Measurements from ENCODE around the gene MACROD2.
"Not testable (repeated sequence)": the region's sequence is repeated elsewhere in the genome, so short reads cannot be mapped to it uniquely, and the experiment has no call there.

Gene MACROD2

DNA sequence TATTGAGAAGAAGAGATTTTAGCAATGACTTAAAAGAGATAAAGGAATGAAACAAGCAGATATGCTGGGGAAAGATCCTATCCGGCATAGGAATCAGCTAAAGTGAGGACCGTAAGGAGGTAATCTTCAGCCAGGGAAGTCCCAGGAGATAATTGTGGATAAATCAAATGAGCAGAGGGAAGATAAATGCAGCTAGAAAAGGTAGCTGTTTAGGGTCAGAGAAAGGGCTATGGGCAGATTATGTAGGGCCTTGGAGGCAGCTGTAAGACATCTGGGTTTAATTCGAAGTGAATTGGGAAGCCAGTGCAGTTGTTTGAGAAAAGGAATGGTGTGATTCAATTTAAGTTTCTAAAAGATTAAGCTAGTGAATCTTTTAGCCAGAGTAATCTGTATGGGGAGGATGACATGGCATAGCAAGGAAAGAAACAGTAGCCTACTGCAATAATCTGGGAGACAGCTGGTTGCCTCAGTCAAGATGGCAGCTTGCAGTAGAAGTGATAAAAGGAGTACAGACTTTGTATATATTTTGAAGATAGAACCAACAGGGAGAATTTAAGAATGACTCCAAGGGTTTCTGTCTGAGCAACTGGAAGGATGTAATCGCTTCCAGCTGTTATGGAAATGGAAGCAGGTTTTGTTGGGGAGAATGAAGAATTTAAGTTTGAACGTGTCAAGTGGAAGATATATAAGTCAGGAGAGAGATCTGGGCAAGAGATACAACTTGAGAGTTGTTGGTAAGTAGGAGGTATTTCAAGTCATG is 894.4 kb downstream of the MACROD2 start:
- DNase-seq: no peak

DNA sequence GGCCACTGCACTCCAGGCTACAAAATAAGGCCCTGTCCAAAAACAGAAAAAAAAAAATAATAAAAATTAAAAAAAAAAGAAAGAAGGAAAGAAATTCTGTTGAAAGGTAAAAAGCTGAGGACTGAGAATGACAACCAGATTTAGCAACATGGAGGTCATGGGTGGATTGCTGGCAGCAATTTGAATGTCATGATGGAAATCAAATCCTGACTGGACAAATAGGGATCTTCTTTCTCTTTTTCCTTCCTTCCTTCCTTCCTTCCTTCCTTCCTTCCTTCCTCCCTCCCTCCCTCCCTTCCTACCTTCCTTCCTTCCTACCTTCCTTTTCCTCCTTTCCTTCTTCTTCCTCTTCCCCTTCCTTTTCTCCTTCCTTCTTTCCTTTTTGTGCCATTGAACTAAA is 895.4 kb downstream of the MACROD2 start:
- DNase-seq: no peak

DNA sequence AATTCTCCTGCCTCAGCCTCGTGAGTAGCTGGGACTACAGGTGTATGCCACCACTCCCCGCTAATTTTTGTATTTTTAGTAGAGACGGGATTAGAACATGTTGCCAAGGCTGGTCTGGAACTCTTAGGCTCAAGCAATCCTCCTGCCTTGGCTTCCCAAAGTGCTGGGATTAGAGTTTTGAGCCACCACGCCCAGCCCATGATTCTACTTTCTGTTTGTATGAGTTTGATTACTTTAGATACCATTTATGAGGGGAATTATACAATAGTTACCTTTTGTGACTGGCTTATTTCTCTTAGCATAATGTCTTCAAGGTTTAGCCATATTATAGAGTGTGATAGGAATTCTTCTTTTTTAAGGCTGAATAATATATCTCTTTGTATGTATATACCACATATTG is 897.5 kb downstream of the MACROD2 start:
- DNase-seq: no peak

DNA sequence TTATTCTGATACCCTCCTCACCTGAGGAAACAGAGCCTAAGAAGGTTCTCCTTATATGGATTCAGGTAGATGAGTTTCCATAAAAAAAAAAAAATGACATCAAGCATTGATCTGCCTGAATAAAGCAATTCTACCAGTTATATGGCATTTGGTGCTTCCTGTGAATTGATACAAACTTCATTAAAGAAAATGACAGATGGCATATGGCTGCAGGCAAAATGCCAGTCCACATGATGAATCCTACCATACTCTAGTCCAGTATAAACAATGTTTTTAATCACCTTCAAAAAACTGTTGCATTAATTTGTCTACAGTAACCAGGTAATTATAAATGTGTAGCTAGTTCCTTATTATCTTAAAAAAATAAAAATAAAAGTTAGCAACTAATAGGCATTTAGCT is 901.3 kb downstream of the MACROD2 start:
- DNase-seq: no peak

DNA sequence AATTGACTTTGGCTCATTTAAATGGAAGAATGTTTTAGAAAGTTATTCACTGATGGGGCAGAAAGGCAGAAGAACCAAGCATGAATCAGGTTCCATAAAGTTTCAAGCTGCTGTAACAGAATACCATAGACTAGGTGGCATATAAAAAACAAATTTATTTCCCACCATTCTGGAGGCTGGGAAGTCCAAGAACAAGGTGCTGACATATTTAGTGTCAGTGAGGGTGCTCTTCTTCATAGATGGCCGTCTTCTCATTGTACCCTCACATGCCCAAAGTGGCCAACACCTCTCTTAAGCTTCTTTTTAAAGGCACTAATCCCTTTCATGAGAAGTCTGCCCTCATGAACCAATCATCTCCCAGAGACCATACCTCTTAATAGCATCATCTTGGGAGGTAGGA is 902.3 kb downstream of the MACROD2 start:
- no peak for DNase-seq

DNA sequence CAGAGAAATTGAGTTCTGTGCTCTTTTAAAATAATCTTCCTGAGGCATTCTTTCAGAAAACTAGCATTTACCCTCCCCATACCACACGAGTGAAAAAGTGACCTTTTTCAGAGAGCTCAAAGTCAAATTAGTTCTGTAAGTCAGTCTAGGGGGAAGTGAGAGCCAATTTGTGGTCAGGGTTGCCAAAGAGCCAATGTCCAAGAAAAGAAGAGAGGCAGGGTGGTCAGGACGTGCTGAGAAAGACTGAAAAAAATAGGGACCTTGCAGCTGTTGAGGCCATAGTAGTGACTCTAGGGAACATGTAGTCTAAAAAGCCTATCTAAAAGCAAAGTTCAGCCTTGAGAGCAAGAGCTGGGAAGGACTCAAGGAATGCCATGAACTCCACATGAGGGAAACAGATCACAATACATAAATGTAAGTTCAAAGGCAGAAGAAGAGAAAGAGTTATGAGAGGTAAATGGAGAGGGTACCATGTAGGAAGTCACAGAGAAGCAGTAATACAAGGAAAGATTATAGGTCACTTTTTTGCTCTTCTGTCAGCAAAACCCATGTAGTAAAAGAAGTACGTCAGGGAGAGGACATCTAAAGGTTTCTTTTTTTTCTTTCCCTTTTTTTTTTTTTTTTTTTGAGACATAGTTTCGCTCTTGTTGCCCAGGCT is 907.2 kb downstream of the MACROD2 start:
- no peak for DNase-seq

DNA sequence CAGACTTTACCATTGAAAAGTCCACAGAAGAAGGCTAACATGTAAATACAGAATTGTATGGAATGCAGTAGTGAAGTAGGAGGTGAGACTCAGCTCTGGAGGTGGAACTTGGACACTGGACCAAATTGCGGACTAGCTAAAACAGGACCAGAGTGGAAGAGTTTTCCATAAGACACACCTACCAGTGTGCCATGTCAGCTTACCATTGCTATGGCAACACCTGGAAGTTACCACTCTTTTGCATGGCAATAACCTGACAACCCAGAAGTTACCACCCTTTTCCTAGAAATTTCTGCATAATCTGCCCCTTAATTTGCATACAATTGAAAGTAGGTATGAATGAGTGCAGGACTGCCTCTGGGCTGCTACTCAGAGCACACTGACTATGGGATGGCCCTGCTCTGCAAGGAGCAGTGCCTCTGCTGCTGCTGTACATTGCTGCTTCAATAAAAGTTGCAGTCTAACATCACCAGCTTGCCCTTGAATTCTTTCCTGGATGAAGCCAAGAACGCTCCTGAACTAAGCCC is 911.7 kb downstream of the MACROD2 start:
- DNase-seq: no peak

DNA sequence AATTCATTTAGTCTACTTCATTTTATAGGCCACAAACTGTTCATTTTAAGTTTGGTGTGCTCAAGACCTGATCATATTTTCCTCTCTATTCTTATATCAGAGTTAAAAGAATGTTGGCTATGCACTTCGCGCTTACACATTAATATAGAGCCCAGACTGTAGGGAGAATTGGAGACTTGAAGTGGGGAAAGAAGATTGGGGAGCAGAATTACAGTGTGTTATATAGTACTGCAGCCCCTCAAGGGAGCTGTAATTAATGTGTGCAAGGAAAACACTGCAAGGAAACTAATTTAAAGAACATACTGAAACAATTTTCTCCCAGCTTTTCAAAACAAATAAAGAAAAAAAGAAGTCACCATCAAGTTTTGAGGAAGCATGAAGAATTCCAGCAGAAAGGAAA is 914.8 kb downstream of the MACROD2 start:
- no peak for DNase-seq

DNA sequence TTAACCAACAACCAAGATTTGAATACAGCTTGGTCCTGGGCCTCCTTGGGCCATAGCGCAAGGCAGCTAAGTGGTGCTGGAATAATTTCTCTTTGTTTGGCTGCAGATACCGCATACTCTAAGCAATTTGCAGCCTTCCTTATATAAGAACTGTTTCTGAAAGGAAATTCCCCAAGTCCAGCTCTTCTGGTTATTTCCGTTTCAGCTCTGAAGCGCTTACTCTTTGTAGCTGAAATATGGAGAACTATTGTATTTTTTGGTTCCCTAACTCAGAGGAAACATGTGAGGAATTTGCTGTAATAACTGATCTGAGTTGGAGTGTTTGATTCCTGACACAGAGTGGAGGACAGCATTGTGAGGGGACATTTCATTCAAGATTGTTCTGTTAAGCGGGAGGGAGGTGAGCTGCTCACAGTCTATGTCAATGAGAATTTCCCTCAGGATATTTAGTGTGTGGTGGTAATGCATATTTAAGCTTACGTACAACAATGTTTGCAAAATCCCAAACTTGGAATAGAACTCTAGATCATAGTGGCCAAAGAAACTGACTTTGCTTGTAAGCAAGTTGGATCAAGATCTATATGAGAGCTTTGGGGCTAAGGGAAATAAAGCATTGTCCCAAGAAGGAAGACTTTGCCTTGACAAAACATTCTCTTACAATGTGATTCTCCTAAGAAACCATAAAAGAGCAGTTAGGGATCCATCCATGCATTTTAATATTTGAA is 918.7 kb downstream of the MACROD2 start:
- DNase-seq: no peak

DNA sequence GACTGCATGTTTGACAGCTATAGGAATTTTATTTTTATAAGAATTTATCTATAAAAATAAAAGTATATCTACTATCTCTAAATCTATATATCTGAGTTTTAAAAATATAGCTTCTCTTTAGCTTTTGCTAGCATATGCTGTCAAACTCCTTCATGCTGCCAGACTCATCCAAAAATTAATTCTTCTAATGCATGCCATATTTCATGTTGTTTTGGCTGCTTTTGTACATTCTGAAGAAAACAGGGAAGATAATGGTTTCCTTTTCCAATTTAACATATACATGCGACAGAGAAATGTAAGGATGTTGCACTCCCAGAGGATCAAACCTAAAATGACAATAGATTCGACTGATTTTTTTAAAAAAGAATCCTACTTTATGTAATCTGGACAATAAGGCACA is 919.3 kb downstream of the MACROD2 start:
- DNase-seq: no peak

DNA sequence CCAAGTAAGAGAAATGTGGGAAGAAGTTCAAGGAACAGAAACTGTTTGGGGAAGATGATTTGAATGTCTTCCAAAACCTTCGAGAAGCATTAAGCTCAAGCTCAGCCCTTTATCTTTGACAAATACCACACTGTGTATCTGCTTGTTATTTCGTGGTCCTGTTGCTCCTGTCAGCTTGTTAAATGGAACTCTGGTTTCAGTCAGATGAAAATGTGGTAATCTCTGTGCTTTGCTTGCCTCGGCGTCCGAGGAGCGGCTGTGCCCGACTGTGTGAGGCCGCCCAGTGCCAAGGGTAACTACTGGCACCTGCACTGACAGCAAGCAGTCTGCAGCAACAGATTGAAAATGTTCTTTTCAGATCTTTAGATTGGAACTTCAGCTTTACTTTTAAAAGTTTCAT is 920.0 kb downstream of the MACROD2 start:
- no peak for DNase-seq

DNA sequence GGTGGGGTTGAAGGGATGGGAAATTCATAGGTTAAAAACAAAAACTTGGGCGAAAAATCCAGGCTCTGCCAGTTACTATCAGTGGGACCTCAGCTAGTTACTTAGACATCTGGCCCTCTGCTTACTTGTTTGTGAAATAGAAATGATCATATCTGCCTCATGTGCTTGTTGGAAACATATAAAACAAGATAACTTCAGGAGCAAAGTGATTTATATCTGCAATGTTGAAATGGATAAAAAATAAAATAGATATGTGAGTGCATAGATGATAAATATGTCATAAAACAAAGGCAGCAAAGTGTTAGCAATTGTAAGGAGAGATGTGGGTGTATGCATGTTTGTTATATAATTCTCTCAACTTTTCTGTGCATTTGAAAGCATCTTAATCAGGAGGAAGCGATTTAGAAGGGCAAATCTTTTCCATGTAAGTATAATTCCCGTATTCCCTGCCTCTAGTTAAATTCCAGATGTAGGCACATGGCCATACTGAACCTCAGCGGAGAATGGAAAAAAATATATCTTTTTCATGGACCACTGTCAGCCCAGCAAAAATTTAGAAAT is 921.1 kb downstream of the MACROD2 start:
- no peak for DNase-seq

DNA sequence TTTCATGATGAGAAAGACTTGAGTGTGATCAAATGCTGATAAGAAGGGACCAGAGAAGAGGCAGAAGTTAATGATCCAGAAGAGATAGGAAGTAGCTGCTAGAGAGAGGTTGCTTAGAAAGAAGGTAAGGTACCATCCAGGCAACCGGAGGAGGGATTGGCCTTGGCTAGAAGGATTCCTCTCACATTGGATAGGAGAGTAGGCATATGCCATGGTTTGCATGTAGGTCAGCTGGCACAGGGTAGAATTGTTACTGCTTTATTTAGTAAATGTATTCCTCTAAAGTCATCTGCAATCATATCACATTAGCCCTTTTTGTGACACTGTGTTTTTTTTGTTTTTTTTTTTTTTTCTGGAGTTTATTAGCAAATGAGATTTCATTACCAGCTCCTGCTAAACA is 923.0 kb downstream of the MACROD2 start:
- no peak for DNase-seq

DNA sequence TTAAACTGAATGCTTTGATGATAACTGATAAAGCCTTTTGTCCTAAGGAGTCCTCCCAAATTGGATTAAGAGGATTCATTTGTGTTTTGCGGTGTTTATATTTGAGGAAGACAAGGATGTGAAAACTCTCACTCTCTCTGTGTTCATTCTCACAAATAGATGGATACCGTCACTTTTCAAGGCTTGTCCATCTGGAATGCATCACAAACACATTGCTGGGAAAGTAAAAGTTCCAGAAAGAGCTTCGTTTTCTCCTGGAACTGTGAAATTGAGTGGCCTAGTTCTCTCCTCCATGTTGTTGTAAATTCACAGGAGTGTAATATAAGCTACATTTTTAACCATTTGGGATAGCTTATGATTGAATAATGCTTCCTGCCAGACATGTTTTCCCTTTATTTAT is 923.7 kb downstream of the MACROD2 start:
- DNase-seq: no peak

DNA sequence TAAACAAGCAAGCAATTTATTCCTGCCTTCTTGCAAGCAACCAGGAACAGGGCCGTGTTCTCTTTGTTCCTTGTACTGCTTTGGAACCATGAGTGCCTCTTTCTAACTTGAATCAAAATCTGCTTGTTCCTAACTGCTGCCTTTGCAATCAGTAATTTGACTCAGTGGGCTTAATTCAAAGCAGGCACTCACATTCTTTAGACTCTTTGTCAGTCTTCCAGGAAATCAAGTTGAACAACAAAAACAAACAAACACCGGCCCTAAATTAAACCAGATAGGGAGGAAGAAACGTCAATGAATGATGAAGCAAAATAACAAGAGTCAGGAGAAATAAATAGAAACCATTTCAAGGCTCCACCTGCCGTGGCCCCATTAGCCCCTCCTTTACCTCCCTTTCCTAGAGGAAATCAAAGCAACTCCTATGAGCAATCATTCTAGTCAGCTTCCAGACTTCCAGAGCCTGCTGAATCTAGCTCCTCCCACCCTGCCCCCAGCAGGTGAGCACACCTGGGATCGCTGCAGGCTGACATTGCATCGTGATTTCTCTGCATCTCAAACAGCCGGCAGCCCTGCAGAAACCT is 924.3 kb downstream of the MACROD2 start:
- DNase-seq: no peak

DNA sequence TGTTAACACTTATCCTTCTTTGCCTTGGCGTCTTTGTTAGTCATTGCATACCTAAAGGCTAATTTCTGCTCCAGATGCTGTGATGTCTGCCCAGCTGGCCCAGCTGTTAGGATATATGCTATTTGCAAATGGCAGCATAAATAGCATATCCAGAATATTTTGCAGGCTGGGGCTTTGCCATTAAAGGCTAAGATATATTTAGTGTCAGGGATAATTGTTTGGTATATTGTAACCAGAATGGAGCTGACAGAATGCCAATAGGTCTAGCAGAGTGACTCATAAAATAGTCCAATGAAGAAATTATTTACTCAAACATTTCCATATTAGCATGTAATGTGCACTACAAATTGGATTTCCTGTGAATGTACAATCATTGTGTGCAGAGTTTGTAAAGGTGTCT is 926.2 kb downstream of the MACROD2 start:
- no peak for DNase-seq

DNA sequence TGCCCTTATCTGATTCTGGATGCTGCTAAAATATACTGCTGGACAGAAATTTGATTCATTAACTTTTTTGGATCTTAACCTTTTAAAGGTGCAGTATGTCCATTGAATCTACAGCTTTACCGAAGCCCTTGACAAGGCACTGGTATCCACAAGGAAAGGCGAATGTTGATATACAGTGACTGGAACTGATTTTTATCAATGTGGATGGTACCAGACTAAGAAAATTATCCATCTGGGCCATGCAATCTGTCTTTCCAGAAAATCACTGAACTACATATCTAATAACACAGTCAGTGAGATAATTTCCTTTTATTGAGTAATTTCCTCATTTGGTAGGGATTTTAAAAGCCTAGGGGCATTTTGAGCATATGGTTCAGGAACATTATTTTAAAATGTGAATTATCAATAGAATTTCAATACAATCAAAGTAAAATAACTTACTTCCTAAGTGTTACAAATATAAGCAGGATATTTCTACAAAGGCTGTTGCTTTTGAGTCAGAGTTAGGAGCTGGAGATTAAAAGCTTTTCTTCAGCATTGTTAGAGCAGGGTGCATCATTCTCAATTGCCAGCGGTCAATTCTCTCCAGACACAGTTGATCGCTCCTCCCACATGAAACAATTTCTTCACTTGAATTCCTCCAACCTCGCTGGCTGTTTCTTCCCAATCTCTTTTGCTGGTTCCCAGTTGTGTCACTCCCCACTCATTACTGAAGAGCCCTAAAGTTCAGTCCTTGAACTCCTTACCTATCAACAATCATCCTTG is 927.4 kb downstream of the MACROD2 start:
- DNase-seq: no peak

DNA sequence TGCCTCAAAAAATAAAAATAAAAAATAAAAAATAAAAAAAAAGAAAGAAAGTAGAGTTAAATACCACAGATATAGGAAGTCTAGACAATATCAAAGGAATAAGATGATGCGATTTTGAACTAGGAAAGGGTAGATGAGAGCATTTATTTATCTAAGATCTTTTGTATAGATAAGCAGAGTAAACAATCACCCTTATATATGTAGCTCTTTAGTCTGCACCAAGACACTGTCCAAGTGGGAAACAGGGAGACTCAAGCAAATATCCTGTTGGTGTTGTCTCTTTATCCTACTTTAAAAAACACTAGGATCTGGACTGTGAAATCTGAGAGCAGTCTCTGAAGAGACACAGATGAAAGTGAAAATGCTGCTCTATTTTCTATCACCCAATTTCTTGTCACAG is 929.1 kb downstream of the MACROD2 start:
- DNase-seq: no peak

DNA sequence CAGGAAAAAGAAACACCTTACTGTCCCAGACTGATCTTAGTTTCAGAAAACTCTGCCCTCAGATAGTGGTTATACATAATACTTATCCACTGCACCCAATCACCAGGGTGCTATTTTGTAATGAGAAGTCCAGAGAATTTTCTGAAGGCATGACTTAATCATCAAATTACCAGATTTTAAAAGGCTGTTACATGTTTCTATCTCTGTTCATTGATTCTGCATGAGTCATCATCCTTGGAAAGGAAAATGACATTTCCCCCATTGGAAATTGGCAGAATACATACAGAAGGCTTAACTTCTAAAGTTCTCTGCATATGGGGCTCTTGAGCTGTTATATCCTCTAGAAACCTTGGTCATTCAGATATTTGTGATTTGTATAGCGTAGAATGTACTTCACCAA is 930.0 kb downstream of the MACROD2 start:
- no peak for DNase-seq

DNA sequence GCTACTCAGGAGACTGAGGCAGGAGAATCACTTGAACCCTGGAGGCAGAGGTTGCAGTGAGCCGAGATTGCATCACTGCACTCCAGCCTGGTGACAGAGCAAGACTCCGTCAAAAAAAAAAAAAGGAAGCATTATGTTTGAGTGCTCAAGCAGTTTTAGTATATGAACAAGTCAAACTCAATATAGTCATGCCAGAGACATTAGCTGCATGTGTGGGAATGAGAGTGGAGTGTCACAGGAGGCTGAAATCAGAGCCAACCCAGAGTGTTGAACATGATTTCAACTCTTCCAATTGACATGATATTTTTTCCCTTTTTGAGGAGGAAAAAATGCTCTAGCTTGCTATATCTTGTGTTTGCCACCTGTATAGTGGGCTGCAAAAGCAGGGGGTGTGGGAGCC is 931.1 kb downstream of the MACROD2 start:
- DNase-seq: not testable (repeated sequence)

DNA sequence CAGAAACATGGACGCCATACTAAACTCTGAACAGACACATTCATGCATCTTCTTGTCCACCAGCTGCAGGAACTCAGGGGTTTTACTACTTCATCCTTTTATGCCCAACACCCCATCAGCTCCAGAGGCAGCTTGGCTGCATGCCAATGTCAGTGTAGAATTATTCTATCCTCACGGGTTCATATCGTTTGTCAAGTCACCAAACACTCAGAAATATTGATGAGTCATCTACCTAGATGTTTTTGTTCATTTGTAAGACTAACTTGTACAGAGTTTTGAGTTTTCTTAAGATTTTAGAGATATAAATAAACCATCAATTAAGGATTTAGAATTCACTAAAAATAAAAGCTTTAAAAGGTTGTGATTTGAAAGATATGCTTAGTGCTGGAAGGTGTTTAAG is 932.8 kb downstream of the MACROD2 start:
- DNase-seq: no peak

DNA sequence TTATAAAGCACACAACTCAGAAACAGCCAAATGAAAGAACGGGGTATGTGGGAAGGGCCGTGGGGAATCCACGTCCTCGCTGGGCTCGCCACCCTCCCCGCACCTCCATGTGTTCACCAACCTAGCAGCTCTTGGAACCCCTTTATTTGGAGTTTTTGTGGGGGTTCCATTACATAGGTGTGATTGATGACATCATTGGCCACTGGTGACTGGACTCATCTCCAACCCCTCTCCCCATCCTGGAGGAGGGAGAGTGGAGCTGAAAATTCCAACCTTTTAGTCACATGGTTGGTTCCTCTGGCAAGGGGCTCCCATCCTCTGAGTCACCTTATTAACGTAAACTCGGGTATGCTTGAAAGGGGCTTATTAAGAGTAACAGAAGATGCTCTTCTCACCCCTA is 934.1 kb downstream of the MACROD2 start:
- DNase-seq: no peak
